Measurements from ENCODE around the gene HECA.
"Not testable (repeated sequence)": the region's sequence is repeated elsewhere in the genome, so short reads cannot be mapped to it uniquely, and the experiment has no call there.

HECA gene

DNA sequence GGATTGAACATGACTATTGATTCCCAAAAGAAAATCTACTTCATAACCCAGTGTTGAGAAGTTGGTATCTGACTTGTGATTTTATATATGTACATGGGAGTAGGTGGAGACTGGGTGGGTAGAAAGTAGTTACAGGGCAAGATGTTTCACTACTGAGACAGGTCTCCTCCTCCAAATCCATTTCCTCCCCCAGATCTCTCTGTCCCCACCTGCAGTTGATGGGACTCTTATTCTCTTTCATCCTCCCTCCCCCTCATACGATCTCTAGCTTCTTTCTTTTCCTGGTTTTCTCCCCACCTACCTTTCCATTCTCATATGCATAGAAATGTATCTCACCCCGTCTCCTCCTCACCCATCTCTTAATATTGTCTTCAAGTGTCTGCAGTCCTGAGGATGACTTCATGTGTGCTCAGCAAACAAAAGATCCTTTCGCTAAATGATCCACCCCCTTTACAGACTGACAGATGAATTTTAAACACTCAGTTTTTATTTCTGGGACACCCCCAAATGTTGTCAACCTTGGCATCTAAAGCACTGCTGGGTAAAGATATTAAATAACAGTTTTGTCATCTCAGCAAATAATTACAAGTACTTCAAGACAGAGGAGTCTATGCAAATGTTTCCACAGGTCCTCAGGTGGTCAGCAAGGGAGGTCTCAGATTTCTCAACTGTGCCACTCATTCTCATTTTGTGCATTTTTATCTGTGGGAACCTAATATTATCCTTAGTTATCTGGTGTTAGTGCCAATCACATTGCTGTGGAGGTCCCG is 18.7 kb upstream of the HECA start:
- FAIRE-seq: no peak
- DNase-seq (ENCODE audit: insufficient read length, low spot score): no peak
- TF ChIP-seq POU2F2 (IDR thresholded peaks at IDR 0.05; ENCODE audit: low read depth, low read length) (no peak), TAF1 (IDR thresholded peaks at IDR 0.05; ENCODE audit: low read depth, low read length) (no peak), SPI1 (IDR thresholded peaks at IDR 0.05; ENCODE audit: low read depth, low read length) (no peak), POLR2AphosphoS5 (IDR thresholded peaks at IDR 0.05; ENCODE audit: low read depth, low read length) (no peak), PAX5 (IDR thresholded peaks at IDR 0.05; ENCODE audit: insufficient read depth, low read length, severe bottlenecking) (no peak), POLR2A (IDR thresholded peaks at IDR 0.05; ENCODE audit: low read depth, low read length) (no peak)

DNA sequence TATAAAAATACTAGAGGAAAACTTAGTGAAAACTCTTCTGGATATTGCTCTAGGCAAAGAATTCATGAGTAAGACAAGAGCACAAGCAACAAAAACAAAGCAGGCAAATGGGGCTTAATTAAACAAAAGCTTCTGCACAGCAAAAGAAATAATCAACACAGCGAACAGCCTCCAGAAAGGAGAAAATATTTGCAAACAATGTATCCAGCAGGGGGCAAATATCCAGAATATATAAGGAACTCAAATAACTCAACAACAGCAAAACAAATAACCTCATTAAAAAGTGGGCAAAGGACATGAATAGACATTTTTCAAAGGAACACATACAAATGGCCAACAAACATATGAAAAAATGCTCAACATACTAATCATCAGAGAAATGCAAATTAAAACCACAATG is 17.1 kb upstream of the HECA start:
- DNase-seq (ENCODE audit: insufficient read length, low spot score): no peak
- FAIRE-seq: no peak
- TF ChIP-seq POU2F2 (IDR thresholded peaks at IDR 0.05; ENCODE audit: low read depth, low read length) (no peak), SPI1 (IDR thresholded peaks at IDR 0.05; ENCODE audit: low read depth, low read length) (no peak), TAF1 (IDR thresholded peaks at IDR 0.05; ENCODE audit: low read depth, low read length) (no peak), PAX5 (IDR thresholded peaks at IDR 0.05; ENCODE audit: insufficient read depth, low read length, severe bottlenecking) (no peak), POLR2AphosphoS5 (IDR thresholded peaks at IDR 0.05; ENCODE audit: low read depth, low read length) (no peak), POLR2A (IDR thresholded peaks at IDR 0.05; ENCODE audit: low read depth, low read length) (no peak)

DNA sequence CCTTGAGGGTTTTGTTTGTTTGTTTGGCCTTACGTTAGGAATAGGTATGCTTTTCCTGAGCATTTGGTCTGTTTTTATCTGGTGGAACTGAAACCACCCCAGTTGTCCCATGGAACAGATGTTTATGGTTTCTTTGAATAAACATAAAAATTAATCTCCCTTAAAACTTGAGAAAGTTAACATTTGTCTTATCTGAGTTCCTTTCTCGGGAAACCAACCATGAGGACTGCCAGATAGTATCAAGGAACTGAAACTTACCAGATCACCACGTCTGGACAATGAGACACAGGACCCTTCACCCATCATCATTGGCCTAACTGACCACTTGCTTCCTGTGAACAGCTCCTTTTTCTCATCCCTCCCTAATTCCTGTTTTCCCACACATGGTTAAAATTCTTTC is 15.3 kb upstream of the HECA start:
- TF ChIP-seq TAF1 (IDR thresholded peaks at IDR 0.05; ENCODE audit: low read depth, low read length): no peak
- no peak for TF ChIP-seq SPI1 (IDR thresholded peaks at IDR 0.05; ENCODE audit: low read depth, low read length)
- no peak for TF ChIP-seq PAX5 (IDR thresholded peaks at IDR 0.05; ENCODE audit: insufficient read depth, low read length, severe bottlenecking)
- no peak for TF ChIP-seq POLR2AphosphoS5 (IDR thresholded peaks at IDR 0.05; ENCODE audit: low read depth, low read length)
- TF ChIP-seq POU2F2 (IDR thresholded peaks at IDR 0.05; ENCODE audit: low read depth, low read length): no peak
- TF ChIP-seq POLR2A (IDR thresholded peaks at IDR 0.05; ENCODE audit: low read depth, low read length): no peak
- FAIRE-seq (no peak), DNase-seq (ENCODE audit: insufficient read length, low spot score) (no peak)

DNA sequence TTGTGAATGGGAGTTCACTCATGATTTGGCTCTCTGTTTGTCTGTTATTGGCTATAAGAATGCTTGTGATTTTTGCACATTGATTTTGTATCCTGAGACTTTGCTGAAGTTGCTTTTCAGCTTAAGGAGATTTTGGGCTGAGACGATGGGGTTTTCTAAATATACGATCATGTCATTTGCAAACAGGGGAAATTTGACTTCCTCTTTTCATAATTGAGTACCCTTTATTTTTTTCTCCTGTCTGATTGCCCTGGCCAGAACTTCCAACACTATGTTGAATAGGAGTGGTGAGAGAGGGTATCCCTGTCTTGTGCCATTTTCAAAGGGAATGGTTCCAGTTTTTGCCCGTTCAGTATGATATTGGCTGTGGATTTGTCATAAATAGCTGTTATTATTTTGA is 12.1 kb upstream of the HECA start:
- not testable (repeated sequence) for FAIRE-seq; DNase-seq (ENCODE audit: insufficient read length, low spot score)
- peak; percentile 73 for TF ChIP-seq SPI1 (IDR thresholded peaks at IDR 0.05; ENCODE audit: low read depth, low read length)

DNA sequence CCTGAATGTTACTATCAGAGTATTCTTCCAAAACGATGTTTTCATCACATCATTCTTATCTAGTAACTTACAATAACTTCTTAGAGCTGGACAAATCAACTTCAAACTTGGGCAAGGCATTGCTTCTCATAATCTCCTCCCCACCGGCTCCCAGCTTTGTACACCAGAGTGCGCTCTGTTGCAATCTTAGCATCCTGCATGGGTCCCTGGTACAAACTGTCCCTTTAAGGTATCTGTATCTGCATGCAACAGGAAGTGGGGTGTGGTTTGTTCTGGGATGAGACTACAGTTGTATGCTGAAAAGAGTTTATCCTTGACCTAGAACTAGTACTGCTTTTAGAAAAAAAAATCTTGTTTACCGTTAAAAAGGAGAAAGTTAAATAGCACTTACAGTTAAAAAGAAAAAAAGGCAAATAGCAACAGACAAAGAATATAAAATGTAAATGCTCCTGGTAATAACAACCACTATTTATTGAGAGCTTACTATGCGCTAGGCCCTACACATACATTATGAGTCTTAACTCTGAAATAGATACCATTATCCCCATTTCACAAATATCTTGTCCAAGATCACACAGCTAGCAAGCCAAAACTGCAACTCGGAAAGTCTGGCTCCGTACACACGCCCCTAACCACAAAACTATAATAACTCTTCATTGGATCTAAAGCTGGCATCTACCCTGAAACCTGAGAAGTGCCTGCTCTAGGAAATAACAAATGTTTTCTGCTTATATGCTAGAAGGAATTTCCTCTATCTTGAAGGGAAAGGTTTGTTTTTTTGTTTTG is 9.8 kb upstream of the HECA start:
- TF ChIP-seq POU2F2 (IDR thresholded peaks at IDR 0.05; ENCODE audit: low read depth, low read length): peak; percentile 41; the same call in 1 of the 2 replicates
- peak; percentile 64 for TF ChIP-seq SPI1 (IDR thresholded peaks at IDR 0.05; ENCODE audit: low read depth, low read length)
- TF ChIP-seq POLR2AphosphoS5 (IDR thresholded peaks at IDR 0.05; ENCODE audit: low read depth, low read length): no peak
- DNase-seq (ENCODE audit: insufficient read length, low spot score) (peak; percentile 19), FAIRE-seq (peak; percentile 92)

DNA sequence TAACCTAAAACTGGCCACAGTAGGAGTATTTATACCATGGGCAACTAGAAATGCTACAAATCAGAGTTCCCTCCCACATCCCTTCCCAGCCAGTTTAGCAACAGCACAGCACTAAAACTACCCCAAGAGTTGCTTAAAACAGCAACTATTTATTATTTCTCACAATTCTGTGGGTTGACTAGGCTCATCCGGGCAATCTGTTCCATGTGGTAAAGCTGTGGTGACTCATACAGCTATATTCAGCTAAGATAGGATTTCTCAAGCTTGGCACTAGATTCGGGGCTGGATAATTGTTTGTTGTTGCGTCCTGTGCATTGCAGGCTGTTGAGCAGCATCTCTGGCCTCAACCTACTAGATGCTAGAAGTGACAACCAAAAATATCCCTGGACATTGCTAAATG is 8.6 kb upstream of the HECA start:
- FAIRE-seq (no peak), DNase-seq (ENCODE audit: insufficient read length, low spot score) (no peak)

DNA sequence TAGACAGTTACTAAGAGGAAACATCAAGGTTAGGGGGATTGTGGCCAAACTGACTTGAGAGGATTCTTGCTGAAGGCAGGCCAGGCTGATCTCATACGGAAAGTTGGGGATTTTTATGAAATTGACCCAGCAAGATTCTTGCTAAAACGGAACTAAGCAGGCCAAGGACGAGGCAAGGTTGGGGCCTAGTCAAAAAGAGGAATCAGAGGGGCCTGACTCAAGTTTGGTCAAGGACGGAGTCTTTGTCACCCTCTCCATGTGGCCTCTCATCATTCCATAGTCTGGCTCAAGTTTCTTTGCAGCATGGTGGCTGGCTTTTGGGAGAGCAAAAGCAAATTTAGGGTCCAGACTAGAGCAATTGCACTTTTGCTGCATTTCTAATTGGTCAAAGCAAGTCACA is 7.9 kb upstream of the HECA start:
- TF ChIP-seq PAX5 (IDR thresholded peaks at IDR 0.05; ENCODE audit: insufficient read depth, low read length, severe bottlenecking): no peak
- no peak for TF ChIP-seq SPI1 (IDR thresholded peaks at IDR 0.05; ENCODE audit: low read depth, low read length)
- TF ChIP-seq POLR2A (IDR thresholded peaks at IDR 0.05; ENCODE audit: low read depth, low read length): no peak
- TF ChIP-seq POLR2AphosphoS5 (IDR thresholded peaks at IDR 0.05; ENCODE audit: low read depth, low read length): no peak
- TF ChIP-seq POU2F2 (IDR thresholded peaks at IDR 0.05; ENCODE audit: low read depth, low read length): no peak
- TF ChIP-seq TAF1 (IDR thresholded peaks at IDR 0.05; ENCODE audit: low read depth, low read length): no peak
- FAIRE-seq (no peak), DNase-seq (ENCODE audit: insufficient read length, low spot score) (no peak)

More for the DNA sequence above, 8.6 kb upstream of the HECA start:
- TF ChIP-seq TAF1 (IDR thresholded peaks at IDR 0.05; ENCODE audit: low read depth, low read length) (no peak), POLR2AphosphoS5 (IDR thresholded peaks at IDR 0.05; ENCODE audit: low read depth, low read length) (no peak), POLR2A (IDR thresholded peaks at IDR 0.05; ENCODE audit: low read depth, low read length) (no peak), PAX5 (IDR thresholded peaks at IDR 0.05; ENCODE audit: insufficient read depth, low read length, severe bottlenecking) (no peak)

- DNase-seq (ENCODE audit: insufficient read length, low spot score) (no peak), FAIRE-seq (no peak)
- no peak for TF ChIP-seq POU2F2 (IDR thresholded peaks at IDR 0.05; ENCODE audit: low read depth, low read length)
- TF ChIP-seq POLR2AphosphoS5 (IDR thresholded peaks at IDR 0.05; ENCODE audit: low read depth, low read length): no peak
- no peak for TF ChIP-seq POLR2A (IDR thresholded peaks at IDR 0.05; ENCODE audit: low read depth, low read length)
- TF ChIP-seq TAF1 (IDR thresholded peaks at IDR 0.05; ENCODE audit: low read depth, low read length): no peak
- no peak for TF ChIP-seq PAX5 (IDR thresholded peaks at IDR 0.05; ENCODE audit: insufficient read depth, low read length, severe bottlenecking)
- TF ChIP-seq SPI1 (IDR thresholded peaks at IDR 0.05; ENCODE audit: low read depth, low read length): no peak
Observed at GRCh38 chr6:139129284-139129683, 5.6 kb upstream of the HECA start.

DNA sequence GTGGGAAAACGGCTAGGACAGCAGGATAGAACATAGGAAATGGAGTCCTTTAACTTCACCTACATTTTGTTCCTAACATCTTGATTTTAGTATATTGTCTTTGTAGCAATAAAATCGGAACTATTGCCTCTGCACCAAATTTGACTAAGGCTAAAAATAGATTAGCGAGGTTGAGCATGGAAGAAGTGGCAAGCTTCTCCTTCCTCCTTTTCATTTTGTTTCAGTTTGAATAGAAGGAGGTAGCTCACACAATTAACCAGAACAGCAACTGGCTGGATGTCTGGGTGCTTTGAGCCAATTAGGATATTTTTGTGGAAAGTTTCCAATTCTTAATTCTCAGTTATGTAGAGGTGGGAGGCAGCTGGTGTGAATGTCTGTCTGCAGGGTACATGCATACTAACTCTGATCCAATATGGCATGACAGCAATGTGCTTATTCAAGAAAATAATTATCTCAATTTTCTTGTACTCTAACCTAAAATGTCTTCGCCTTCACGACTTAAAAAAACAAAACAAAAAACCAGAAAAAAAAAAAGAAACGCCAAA is 3.1 kb upstream of the HECA start:
- FAIRE-seq: no peak
- TF ChIP-seq POU2F2 (IDR thresholded peaks at IDR 0.05; ENCODE audit: low read depth, low read length) (no peak), PAX5 (IDR thresholded peaks at IDR 0.05; ENCODE audit: insufficient read depth, low read length, severe bottlenecking) (no peak), TAF1 (IDR thresholded peaks at IDR 0.05; ENCODE audit: low read depth, low read length) (no peak), POLR2A (IDR thresholded peaks at IDR 0.05; ENCODE audit: low read depth, low read length) (no peak), SPI1 (IDR thresholded peaks at IDR 0.05; ENCODE audit: low read depth, low read length) (no peak), POLR2AphosphoS5 (IDR thresholded peaks at IDR 0.05; ENCODE audit: low read depth, low read length) (no peak)
- DNase-seq (ENCODE audit: insufficient read length, low spot score): no peak
